Small intestine (tissue), 7 donors: Measurements from ENCODE around the gene SPG21. TPM values are rescaled to one million over a fixed set of nuclear protein-coding genes. Genes with fewer than 3 reads are reported as not detected.

ENCODE experiments used
- DNase-seq, 2 donors: peaks; one replicate each; pipeline versions ENCODE4 v3.0.0 to v3.0.0-alpha.2; 2013
- FAIRE-seq: peaks from 2 replicates; lab custom pipeline; 2012; peaks lifted over from hg19 to GRCh38; lab: Jason Lieb, UNC
- H3K27ac ChIP-seq, 3 donors: one replicate each; pipeline ENCODE4 v1.5.1; 2013; ENCODE audit warnings: low read length in 2 of 3, mild to moderate bottlenecking in 2 of 3, control low read depth in 1 of 3, inconsistent platforms in 1 of 3, low read depth in 1 of 3, moderate library complexity in 1 of 3
- H3K27me3 ChIP-seq, 3 donors: one replicate each; pipeline ENCODE4 v1.6.1; 2013; ENCODE audit warnings: low read length in 3 of 3, inconsistent platforms in 1 of 3; ENCODE audit not compliant: control insufficient read depth in 3 of 3, insufficient read depth in 3 of 3
- H3K36me3 ChIP-seq, 3 donors: one replicate each; pipeline ENCODE4 v1.6.1; 2013; ENCODE audit warnings: low read length in 3 of 3, inconsistent platforms in 1 of 3, low read depth in 1 of 3, mild to moderate bottlenecking in 1 of 3, moderate library complexity in 1 of 3; ENCODE audit not compliant: control insufficient read depth in 3 of 3, insufficient read depth in 2 of 3
- H3K4me1 ChIP-seq, 3 donors: one replicate each; pipeline ENCODE4 v1.6.1; 2013; ENCODE audit warnings: low read length in 2 of 3, inconsistent platforms in 1 of 3, low read depth in 1 of 3, mild to moderate bottlenecking in 1 of 3, moderate library complexity in 1 of 3; ENCODE audit not compliant: control insufficient read depth in 3 of 3, insufficient read depth in 2 of 3
- H3K4me3 ChIP-seq, 3 donors: one replicate each; pipeline ENCODE4 v1.5.1; 2013; ENCODE audit warnings: low read length in 3 of 3, control low read depth in 1 of 3, inconsistent platforms in 1 of 3, low read depth in 1 of 3, mild to moderate bottlenecking in 1 of 3, moderate library complexity in 1 of 3
- H3K9me3 ChIP-seq, 2 donors: one replicate each; pipeline ENCODE4 v1.6.1; 2013; ENCODE audit warnings: low read depth in 1 of 2, low read length in 1 of 2; ENCODE audit not compliant: control insufficient read depth in 2 of 2, insufficient read depth in 1 of 2
- WGBS, 3 donors: extraction: QIAGEN DNeasy Blood & Tissue Kit; methylation state at CpG; one replicate each; pipeline ENCODE4 v1.1.7; 2013; 5-methylcytosine and 5-hydroxymethylcytosine counted together
- polyA plus RNA-seq, 4 donors: library from polyadenylated mRNA; stranded (reverse) in 3 of 4; unstranded in 1 of 4; fragments of 200-250 nt in 3 of 4; fragments of 120-200 nt in 1 of 4; gene quantifications; one replicate each; pipeline versions ENCODE4 v1.2.1 to v1.2.3, GENCODE V29; 2013
- donor health status: healthy with polysubstance abuse.
- donor health status: control.
- donor health status: control.
- donor health status: Bipolar disorder and iron deficiency.
- donor health status: healthy.

SPG21 gene
- polyA plus RNA-seq, 4 donors, result 58.1 to 163 (median 68.3) TPM

- H3K36me3 ChIP-seq, result peaks cover 25 to 67% (median 28%) of the 10 kb centered on the region in 3 donors
- H3K9me3 ChIP-seq, result no peaks in the 10 kb centered on the region
- 59 to 84% (median 76%) methylated on average over 1 of the region's 1 CpG for whole genome bisulfite sequencing, 3 donors
- DNase-seq (no peak), FAIRE-seq (no peak)
- no peak overlapping the region for H3K27ac ChIP-seq
- no peak overlapping the region for H3K4me3 ChIP-seq
- H3K4me1 ChIP-seq, result no peaks in the 10 kb centered on the region
- H3K27me3 ChIP-seq, result no peaks in the 10 kb centered on the region
These were observed 20.3 kb downstream of the SPG21 start for GRCh38 chr15:64969401-64969800.

GRCh38 chr15:64961013-64961412 lies 28.7 kb downstream of the SPG21 start:
- Histone ChIP-seq H3K27ac (no peak overlapping the region), H3K4me3 (no peak overlapping the region), H3K4me1 (no peaks in the 10 kb centered on the region), H3K27me3 (no peaks in the 10 kb centered on the region), H3K36me3 (peaks cover 15 to 74% (median 29%) of the 10 kb centered on the region in 3 donors), H3K9me3 (no peaks in the 10 kb centered on the region)
- no peak for FAIRE-seq
- DNase-seq, result no peak
- WGBS, 3 donors, result 93 to 95% (median 95%) methylated on average over 5 of the region's 5 CpGs

GRCh38 chr15:64960153-64960552 lies 29.6 kb downstream of the SPG21 start:
- Histone ChIP-seq H3K27ac (no peak overlapping the region), H3K9me3 (no peaks in the 10 kb centered on the region), H3K4me1 (no peaks in the 10 kb centered on the region), H3K36me3 (peaks cover 18 to 75% (median 30%) of the 10 kb centered on the region in 3 donors), H3K27me3 (no peaks in the 10 kb centered on the region), H3K4me3 (no peak overlapping the region)
- FAIRE-seq, result no peak
- WGBS, 3 donors, result 95 to 99% (median 98%) methylated on average over 6 of the region's 6 CpGs
- DNase-seq, result no peak

GRCh38 chr15:64959128-64959527 lies 30.6 kb downstream of the SPG21 start:
- peaks cover 14 to 69% (median 23%) of the 10 kb centered on the region in 3 donors for H3K36me3 ChIP-seq
- H3K27ac ChIP-seq, result no peak overlapping the region
- no peak for FAIRE-seq
- H3K4me3 ChIP-seq, result no peak overlapping the region
- no peaks in the 10 kb centered on the region for H3K4me1 ChIP-seq
- no peaks in the 10 kb centered on the region for H3K9me3 ChIP-seq
- DNase-seq, result no peak
- H3K27me3 ChIP-seq, result no peaks in the 10 kb centered on the region
- 97 to 99% (median 97%) methylated on average over 9 of the region's 9 CpGs for WGBS, 3 donors

GRCh38 chr15:64954395-64954794 lies 35.3 kb downstream of the SPG21 start:
- no peaks in the 10 kb centered on the region for H3K4me1 ChIP-seq
- no peak overlapping the region for H3K4me3 ChIP-seq
- H3K27me3 ChIP-seq, result no peaks in the 10 kb centered on the region
- H3K9me3 ChIP-seq, result no peaks in the 10 kb centered on the region
- WGBS, 3 donors, result 56 to 85% (median 69%) methylated on average over 2 to 3 of the region's 3 CpGs
- H3K27ac ChIP-seq, result no peak overlapping the region
- FAIRE-seq, result no peak
- peaks cover 5 to 35% (median 12%) of the 10 kb centered on the region in 3 donors for H3K36me3 ChIP-seq
- no peak for DNase-seq

GRCh38 chr15:64951777-64952418 lies 37.8 kb downstream of the SPG21 start:
- DNase-seq (no peak), FAIRE-seq (no peak)
- Histone ChIP-seq H3K27ac (no peak overlapping the region), H3K4me1 (no peaks in the 10 kb centered on the region), H3K4me3 (no peak overlapping the region), H3K36me3 (peaks cover 4 to 26% (median 5%) of the 10 kb centered on the region in 3 donors), H3K27me3 (no peaks in the 10 kb centered on the region), H3K9me3 (no peaks in the 10 kb centered on the region)
- WGBS, 3 donors, result 90 to 97% (median 91%) methylated on average over 2 of the region's 2 CpGs

- WGBS, 3 donors, result 66 to 82% (median 73%) methylated on average over 6 of the region's 6 CpGs
- no peak for DNase-seq
- FAIRE-seq, result no peak
These were observed 38.8 kb downstream of the SPG21 start for GRCh38 chr15:64950888-64951287.

GRCh38 chr15:64949383-64950186 lies 40.1 kb downstream of the SPG21 start:
- WGBS, 3 donors, result 94 to 99% (median 97%) methylated on average over 10 to 11 of the region's 11 CpGs

More at GRCh38 chr15:64950888-64951287, 38.8 kb downstream of the SPG21 start:
- H3K27ac ChIP-seq, result no peak overlapping the region
- no peaks in the 10 kb centered on the region for H3K4me1 ChIP-seq
- no peaks in the 10 kb centered on the region for H3K27me3 ChIP-seq
- peaks cover 4 to 16% (median 5%) of the 10 kb centered on the region in 3 donors for H3K36me3 ChIP-seq
- no peaks in the 10 kb centered on the region for H3K9me3 ChIP-seq
- no peak overlapping the region for H3K4me3 ChIP-seq

More at GRCh38 chr15:64949383-64950186, 40.1 kb downstream of the SPG21 start:
- Histone ChIP-seq H3K4me3 (no peak overlapping the region), H3K4me1 (no peaks in the 10 kb centered on the region), H3K27ac (no peak overlapping the region), H3K36me3 (peaks cover 0 to 9% (median 2%) of the 10 kb centered on the region in 3 donors), H3K9me3 (no peaks in the 10 kb centered on the region), H3K27me3 (no peaks in the 10 kb centered on the region)
- DNase-seq, result no peak
- no peak for FAIRE-seq
